Ecto neural progenitor cell (in vitro differentiated cells): ENCODE measurements around the gene NUDT2.
"Not testable (repeated sequence)": the region's sequence is repeated elsewhere in the genome, so short reads cannot be mapped to it uniquely, and the experiment has no call there.

Source experiments
- DNase-seq: peaks from one replicate; pipeline ENCODE4 v3.0.0-alpha.2; 2018; ENCODE audit warnings: low spot score

Gene NUDT2

DNA sequence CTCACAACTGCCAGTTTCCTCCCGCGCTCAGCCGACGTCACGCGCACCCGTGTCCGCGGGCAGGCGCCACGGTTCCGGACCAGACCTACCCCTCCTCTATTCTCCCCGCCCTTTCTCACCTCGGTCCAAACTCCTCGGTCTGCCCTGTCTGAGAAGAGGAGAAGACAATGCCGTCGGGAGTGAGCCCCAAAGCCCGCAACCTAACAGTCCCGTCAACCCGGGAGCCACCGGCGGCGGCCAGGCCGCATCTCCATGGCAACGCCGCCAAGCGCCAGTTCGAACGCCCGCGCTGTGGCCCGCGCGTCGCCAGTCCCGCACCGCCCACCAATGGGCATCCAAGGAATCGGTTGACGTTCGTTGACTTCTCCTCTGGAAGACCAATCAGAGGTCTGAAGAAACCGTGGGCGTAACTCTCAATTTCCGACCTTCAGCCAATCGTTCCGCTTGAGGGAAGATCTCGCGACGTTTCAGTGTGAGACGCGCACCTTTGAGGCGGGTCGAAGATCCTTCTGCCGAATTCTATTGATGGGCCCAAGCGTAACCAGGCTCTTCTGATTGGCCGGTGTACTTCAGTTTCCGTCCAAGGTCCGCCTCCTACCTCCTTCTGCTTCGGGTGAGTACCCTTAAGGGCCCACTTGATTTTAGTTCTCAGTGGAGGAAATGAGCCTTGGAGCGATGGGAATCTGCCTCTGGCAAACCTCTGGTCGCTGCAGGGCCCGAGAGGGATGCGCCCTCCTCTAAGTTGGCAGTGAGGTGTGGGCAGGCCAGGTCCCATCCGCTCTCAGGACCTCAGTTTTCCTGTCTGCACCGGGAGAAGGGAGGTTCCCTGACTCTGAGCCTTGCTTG, at the start of gene NUDT2, which contains the start of gene KIF24:
TSS of gene NUDT2 (plus strand) at position 583 of the 846 bp plus-strand sequence. CDS start 9,471 bp downstream, outside the sequence.
TSS of gene KIF24 (minus strand) at position 282 of the 846 bp plus-strand sequence. CDS start 17,922 bp downstream, outside the sequence.
- DNase-seq: peak; percentile 98

GRCh38 chr9:34282096-34282495, 47.3 kb upstream of the NUDT2 start:
- no peak for DNase-seq

- no peak for DNase-seq
Measured at GRCh38 chr9:34289159-34289558, 40.2 kb upstream of the NUDT2 start.

DNA sequence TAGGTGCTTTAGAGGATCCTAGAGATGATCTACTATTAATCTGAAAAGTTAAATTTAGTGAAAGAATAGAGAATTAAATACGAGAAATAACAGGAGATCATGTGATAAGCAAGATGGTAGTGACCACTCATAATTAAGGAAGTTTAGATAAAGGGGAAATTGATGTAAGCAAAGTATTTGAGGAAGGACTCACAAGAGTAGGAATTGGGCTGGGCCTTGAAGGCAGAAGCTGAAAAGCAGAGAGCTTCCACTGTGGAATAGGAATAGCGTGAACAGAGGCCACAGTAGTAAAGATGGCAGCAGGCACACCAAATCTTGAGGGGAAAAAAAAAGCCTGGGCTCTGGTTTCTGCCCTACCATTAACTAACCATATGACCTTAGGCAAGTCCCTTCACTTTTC, 38.3 kb upstream of the NUDT2 start:
- no peak for DNase-seq

DNA sequence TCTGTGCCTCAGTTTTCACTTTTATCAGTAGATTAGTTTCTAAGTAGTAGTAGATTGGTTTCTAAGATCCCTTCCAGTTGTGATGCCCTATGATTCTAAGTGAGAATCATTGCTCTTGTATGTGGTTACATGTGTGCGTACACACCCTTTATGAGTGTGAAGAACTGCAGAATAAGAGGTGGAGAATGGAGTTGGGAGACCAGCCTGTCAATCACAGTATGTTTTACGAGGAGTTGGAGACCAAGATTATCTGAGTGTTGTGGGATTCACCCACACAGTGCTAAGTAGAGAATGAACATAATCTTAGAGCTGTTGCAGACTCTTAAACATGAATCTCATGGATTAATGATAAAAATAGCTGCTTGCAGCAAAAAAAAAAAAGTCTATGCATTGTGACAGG, 37.9 kb upstream of the NUDT2 start:
- DNase-seq: no peak

- no peak for DNase-seq
Measured at GRCh38 chr9:34292552-34292951, 36.8 kb upstream of the NUDT2 start.

- not testable (repeated sequence) for DNase-seq
Measured at GRCh38 chr9:34301064-34301463, 28.3 kb upstream of the NUDT2 start.

DNA sequence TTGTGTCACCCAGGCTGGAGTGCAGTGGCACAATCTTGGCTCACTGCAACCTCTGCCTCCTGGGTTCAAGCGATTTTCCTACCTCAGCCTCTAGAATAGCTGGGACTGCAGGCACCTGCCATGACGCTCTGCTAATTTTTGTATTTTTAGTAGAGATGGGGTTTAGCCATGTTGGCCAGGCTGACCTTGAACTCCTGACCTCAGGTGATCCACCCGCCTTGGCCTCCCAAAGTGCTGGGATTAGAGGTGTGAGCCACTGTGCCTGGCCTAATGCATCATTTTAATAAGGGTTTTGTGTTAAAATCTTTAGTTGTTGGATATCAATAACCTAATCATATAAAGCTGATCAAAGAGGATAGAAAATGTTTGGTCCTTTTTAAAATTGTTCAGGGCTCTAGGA, 21.1 kb upstream of the NUDT2 start:
- not testable (repeated sequence) for DNase-seq

- no peak for DNase-seq
Measured at GRCh38 chr9:34310215-34310614, 19.2 kb upstream of the NUDT2 start.

DNA sequence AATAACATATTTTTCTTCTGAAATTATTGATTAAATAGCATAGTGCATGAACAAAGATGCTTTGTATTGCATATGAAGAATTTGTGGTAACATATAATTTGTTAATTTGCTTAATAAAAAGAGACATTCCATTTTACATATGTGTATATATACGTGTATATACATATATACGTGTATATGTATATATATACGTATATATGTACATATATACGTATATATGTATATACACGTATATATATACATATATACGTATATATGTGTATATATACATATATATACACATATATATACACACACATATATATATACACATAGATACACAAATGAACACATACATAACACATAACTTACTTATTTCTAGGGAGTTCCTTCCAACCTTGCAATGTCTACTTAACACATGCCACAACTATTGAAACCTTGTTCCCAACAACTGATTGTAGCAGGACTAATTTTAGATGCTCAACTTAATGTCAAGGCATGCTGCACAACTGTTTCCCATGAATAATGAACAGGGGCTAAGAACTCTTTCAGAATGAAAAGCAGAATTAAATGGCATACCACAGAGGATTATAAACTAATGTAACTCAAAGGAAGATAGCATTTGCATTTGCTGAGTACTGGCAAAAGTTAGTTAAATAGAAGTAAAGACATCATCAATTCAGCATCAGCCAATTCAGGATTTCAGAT, 17.7 kb upstream of the NUDT2 start:
- no peak for DNase-seq

DNA sequence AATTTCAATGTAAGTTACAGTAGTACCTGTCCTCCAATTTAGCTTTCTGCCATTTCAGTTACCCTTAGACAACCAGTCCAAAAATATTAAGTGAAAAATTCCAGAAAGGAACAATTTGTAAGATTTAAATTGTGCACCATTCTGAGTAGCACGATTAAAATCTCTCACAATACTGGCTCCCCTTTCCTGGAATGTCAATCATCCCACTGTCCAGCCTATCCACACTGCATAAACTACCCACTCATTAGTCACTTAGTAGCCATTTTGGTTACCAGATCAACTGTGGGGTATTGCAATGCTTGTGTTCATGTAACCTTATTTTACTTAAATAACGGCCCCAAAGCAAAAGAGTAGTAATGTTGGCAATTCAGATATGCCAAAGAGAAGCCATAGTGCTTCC, 11.9 kb upstream of the NUDT2 start:
- DNase-seq: no peak

DNA sequence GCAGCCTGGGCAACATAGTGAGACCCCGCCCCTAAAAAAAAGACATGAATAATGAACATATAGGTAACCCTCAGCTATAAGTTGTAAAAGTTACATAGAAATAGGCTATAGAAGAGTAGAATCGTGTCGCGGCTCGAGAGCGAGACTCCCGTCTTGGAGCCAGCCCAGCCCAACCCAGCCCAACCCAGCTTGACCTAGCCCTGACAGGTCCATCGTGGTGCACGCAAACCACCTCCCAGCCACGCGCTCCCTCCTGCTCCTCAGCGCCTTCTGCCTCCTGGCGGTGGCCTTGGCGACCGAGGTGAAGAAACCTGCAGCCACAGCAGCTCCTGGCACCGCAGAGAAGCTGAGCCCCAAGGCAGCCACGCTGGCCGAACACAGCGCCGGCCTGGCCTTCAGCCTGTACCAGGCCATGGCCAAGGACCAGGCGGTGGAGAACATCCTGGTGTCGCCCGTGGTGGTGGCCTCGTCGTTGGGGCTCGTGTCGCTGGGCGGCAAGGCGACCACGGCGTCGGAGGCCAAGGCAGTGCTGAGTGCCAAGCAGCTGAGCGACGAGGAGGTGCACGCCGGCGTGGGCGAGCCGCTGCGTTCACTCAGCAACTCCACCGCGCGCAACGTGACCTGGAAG, 11.1 kb upstream of the NUDT2 start:
- DNase-seq: no peak

- no peak for DNase-seq
Measured at GRCh38 chr9:34321451-34321850, 7.9 kb upstream of the NUDT2 start.

GRCh38 chr9:34322899-34323591, 6.3 kb upstream of the NUDT2 start:
- no peak for DNase-seq

- DNase-seq: no peak
Measured at GRCh38 chr9:34326690-34327089, 2.7 kb upstream of the NUDT2 start.

DNA sequence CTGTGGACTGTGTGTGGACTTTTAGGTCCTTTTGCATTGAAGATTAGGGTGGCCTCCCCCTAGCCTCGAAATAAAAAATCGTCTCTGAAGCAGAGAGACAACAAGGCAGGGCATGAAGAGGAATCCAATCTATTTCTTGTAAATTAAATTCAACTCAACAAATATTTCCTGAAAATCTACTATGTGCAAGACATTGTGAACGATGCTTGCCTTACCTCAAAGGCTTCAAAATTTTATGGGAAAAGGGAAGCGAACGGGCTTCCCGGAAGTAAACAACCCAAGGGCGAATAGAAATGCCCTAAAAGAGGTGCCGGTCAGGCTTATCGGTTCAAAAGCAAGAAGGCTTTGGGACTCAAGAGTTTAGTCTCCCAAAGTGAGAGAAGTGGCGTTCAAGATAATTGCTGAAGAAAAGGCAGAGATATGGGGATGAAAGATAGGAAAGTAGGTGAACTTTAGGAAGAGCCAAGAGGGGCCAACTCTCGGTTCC, 826 bp upstream of the NUDT2 start:
- no peak for DNase-seq

DNA sequence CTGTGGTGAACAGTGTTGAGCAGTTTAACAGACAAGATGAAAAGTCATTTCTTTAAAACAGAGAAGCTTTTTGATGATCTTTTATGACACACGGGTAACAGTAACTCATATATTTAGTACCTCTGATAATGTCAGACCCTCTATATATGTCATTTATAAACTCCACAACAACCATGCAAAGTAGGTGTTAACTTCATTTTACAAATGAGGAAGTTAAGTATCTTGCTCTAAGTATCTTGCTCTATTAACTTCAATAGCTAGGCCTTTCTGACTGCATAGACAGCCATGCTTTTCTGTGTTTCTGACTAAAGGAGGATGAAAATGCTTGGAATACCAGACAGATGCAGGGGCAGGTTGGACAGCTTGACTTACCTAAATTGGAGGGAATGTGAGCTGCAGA, 1.8 kb downstream of the NUDT2 start:
- DNase-seq: no peak

GRCh38 chr9:34332076-34332964, 3.0 kb downstream of the NUDT2 start:
- DNase-seq: no peak

- DNase-seq: no peak
Measured at GRCh38 chr9:34333836-34334235, 4.5 kb downstream of the NUDT2 start.

GRCh38 chr9:34334337-34334824, 5.0 kb downstream of the NUDT2 start:
- no peak for DNase-seq

- no peak for DNase-seq
Measured at GRCh38 chr9:34334916-34335315, 5.5 kb downstream of the NUDT2 start.
